HEK293 (cell line): Measurements from ENCODE around the gene KIAA0232.

Source experiments
- FEZF1 ChIP-seq: fragments of 450-650 bp; formaldehyde crosslinking; IDR thresholded peaks from 2 replicates; pipeline ENCODE4 v1.5.1; 2016; ENCODE audit warnings: missing biosample characterization, missing genetic modification characterization
- HOXC10 ChIP-seq: sonication (generic); formaldehyde crosslinking; IDR thresholded peaks from 2 replicates; pipeline ENCODE4 v1.8.1; 2023; ENCODE audit warnings: mild to moderate bottlenecking, missing genetic modification reagents
- HOXD13 ChIP-seq: sonication (generic); formaldehyde crosslinking; IDR thresholded peaks from 2 replicates; pipeline ENCODE4 v1.8.0; 2022; ENCODE audit warnings: missing genetic modification reagents, borderline replicate concordance
- MYNN ChIP-seq: fragments of 450-650 bp; formaldehyde crosslinking; IDR thresholded peaks from 2 replicates; pipeline ENCODE4 v1.5.1; 2016; ENCODE audit warnings: missing biosample characterization, missing genetic modification characterization, borderline replicate concordance
- ZNF223 ChIP-seq: fragments of 450-650 bp; formaldehyde crosslinking; IDR thresholded peaks from 2 replicates; pipeline ENCODE4 v1.5.1; 2016; ENCODE audit warnings: missing biosample characterization, missing genetic modification characterization
- ZNF266 ChIP-seq: fragments of 450-650 bp; formaldehyde crosslinking; IDR thresholded peaks from 2 replicates; pipeline ENCODE4 v1.5.1; 2016; ENCODE audit warnings: missing biosample characterization, missing genetic modification characterization, low read depth
- ZNF394 ChIP-seq: fragments of 450-650 bp; formaldehyde crosslinking; IDR thresholded peaks from 2 replicates; pipeline ENCODE4 v1.5.1; 2016; ENCODE audit warnings: missing biosample characterization, missing genetic modification characterization, mild to moderate bottlenecking, moderate library complexity, borderline replicate concordance
- ZNF48 ChIP-seq: fragments of 450-650 bp; formaldehyde crosslinking; IDR thresholded peaks from 2 replicates; pipeline ENCODE4 v1.5.1; 2016; ENCODE audit warnings: missing biosample characterization, missing genetic modification characterization
- ZNF501 ChIP-seq: fragments of 450-650 bp; formaldehyde crosslinking; IDR thresholded peaks from 2 replicates; pipeline ENCODE4 v1.5.1; 2016; ENCODE audit warnings: missing biosample characterization, missing genetic modification characterization
- ZNF510 ChIP-seq: fragments of 450-650 bp; formaldehyde crosslinking; IDR thresholded peaks from 2 replicates; pipeline ENCODE4 v1.5.1; 2018; ENCODE audit warnings: mild to moderate bottlenecking, missing genetic modification characterization, missing biosample characterization; ENCODE audit not compliant: insufficient replicate concordance
- ZNF549 ChIP-seq: fragments of 450-650 bp; IDR thresholded peaks from 2 replicates; pipeline ENCODE4 v1.5.1; 2018; ENCODE audit warnings: missing biosample characterization, missing genetic modification characterization, mild to moderate bottlenecking, inconsistent platforms, moderate library complexity
- ZNF558 ChIP-seq: fragments of 450-650 bp; formaldehyde crosslinking; IDR thresholded peaks from 2 replicates; pipeline ENCODE4 v1.5.1; 2016; ENCODE audit warnings: missing biosample characterization, missing genetic modification characterization
- ZNF768 ChIP-seq: fragments of 450-650 bp; formaldehyde crosslinking; IDR thresholded peaks from 2 replicates; pipeline ENCODE4 v1.5.1; 2018; ENCODE audit warnings: missing biosample characterization, mild to moderate bottlenecking, missing genetic modification characterization
- ZSCAN16 ChIP-seq: fragments of 450-650 bp; formaldehyde crosslinking; IDR thresholded peaks from 2 replicates; pipeline ENCODE4 v1.5.1; 2016; ENCODE audit warnings: missing biosample characterization, missing genetic modification characterization
- TF ChIP-seq, protein P1 (sequence below): fragments of 450-650 bp; formaldehyde crosslinking; IDR thresholded peaks from 2 replicates; pipeline ENCODE4 v1.5.1; 2016; ENCODE audit warnings: missing biosample characterization, missing genetic modification characterization
- TF ChIP-seq, protein P2 (sequence below): fragments of 450-650 bp; formaldehyde crosslinking; IDR thresholded peaks from 2 replicates; pipeline ENCODE4 v1.5.1; 2016; ENCODE audit warnings: missing biosample characterization, missing genetic modification characterization
- TF ChIP-seq, protein P3 (sequence below): fragments of 450-650 bp; formaldehyde crosslinking; IDR thresholded peaks from 2 replicates; pipeline ENCODE4 v1.5.1; 2017; ENCODE audit warnings: missing biosample characterization, missing genetic modification characterization
- TF ChIP-seq, protein P4 (sequence below): fragments of 450-650 bp; formaldehyde crosslinking; optimal IDR thresholded peaks from 2 replicates; pipeline ENCODE3; 2016; ENCODE audit warnings: missing biosample characterization, mild to moderate bottlenecking, missing genetic modification characterization
- TF ChIP-seq, protein P5 (sequence below): fragments of 450-650 bp; formaldehyde crosslinking; conservative IDR thresholded peaks from 2 replicates; pipeline ENCODE4 v1.5.1; 2016; ENCODE audit warnings: low read depth, missing biosample characterization, missing genetic modification characterization
- TF ChIP-seq, protein P6 (sequence below): fragments of 450-650 bp; formaldehyde crosslinking; IDR thresholded peaks from 2 replicates; pipeline ENCODE4 v1.5.1; 2016; ENCODE audit warnings: missing biosample characterization, missing genetic modification characterization, borderline replicate concordance

KIAA0232 gene

DNA sequence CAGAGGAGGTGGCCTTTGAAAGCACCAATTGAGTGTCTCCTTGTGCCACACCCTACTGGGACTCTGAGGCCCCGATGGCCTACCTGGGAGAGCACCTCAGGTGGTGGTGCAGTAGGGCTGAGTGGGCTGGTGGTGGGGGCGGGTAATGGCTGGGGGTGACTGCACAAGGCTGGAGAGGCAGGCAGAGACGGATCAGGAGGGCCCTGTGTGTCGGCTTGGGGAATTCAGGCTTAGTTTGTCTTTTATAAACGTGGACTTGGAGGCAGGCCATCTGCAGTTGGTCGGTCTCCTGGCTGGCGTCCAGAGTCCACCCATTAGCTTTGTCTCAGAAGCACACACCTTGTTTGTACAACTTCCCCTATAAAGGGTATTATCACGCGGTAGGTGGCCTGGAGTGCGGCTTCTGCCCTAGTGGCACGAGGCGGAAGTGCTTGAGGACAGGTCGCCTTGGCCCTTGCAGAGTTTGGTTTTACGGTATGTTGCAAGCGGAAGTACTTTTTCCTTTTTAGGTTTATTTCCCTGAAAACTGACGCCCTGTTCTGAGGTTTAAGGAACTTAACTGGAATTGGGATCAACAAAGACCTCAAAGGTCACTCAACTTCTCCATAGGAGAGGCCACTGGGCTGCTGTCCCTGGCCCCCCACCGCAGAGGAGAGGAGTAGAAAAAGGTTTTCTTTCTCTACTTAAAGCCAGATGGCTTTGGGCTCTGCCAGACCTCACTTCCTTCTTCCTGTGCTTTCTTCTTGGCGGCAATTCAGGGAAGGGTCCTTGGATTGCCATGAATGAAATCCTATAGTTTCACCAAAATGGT, 135.1 kb downstream of the KIAA0232 start (continued):
- TF ChIP-seq, protein P1, sequence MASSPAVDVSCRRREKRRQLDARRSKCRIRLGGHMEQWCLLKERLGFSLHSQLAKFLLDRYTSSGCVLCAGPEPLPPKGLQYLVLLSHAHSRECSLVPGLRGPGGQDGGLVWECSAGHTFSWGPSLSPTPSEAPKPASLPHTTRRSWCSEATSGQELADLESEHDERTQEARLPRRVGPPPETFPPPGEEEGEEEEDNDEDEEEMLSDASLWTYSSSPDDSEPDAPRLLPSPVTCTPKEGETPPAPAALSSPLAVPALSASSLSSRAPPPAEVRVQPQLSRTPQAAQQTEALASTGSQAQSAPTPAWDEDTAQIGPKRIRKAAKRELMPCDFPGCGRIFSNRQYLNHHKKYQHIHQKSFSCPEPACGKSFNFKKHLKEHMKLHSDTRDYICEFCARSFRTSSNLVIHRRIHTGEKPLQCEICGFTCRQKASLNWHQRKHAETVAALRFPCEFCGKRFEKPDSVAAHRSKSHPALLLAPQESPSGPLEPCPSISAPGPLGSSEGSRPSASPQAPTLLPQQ (tag by site-specific recombination) = no peak
- no peak for TF ChIP-seq ZNF266 (tag by site-specific recombination)
- TF ChIP-seq MYNN (tag by site-specific recombination) = no peak
- no peak for TF ChIP-seq ZSCAN16 (tag by site-specific recombination)
- TF ChIP-seq, protein P2, sequence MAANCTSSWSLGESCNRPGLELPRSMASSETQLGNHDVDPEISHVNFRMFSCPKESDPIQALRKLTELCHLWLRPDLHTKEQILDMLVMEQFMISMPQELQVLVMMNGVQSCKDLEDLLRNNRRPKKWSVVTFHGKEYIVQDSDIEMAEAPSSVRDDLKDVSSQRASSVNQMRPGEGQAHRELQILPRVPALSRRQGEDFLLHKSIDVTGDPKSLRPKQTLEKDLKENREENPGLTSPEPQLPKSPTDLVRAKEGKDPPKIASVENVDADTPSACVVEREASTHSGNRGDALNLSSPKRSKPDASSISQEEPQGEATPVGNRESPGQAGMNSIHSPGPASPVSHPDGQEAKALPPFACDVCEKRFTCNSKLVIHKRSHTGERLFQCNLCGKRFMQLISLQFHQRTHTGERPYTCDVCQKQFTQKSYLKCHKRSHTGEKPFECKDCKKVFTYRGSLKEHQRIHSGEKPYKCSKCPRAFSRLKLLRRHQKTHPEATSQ (tag by site-specific recombination) = no peak
- no peak for TF ChIP-seq ZNF549 (tag by site-specific recombination)
- no peak for TF ChIP-seq ZNF48
- TF ChIP-seq, protein P3, sequence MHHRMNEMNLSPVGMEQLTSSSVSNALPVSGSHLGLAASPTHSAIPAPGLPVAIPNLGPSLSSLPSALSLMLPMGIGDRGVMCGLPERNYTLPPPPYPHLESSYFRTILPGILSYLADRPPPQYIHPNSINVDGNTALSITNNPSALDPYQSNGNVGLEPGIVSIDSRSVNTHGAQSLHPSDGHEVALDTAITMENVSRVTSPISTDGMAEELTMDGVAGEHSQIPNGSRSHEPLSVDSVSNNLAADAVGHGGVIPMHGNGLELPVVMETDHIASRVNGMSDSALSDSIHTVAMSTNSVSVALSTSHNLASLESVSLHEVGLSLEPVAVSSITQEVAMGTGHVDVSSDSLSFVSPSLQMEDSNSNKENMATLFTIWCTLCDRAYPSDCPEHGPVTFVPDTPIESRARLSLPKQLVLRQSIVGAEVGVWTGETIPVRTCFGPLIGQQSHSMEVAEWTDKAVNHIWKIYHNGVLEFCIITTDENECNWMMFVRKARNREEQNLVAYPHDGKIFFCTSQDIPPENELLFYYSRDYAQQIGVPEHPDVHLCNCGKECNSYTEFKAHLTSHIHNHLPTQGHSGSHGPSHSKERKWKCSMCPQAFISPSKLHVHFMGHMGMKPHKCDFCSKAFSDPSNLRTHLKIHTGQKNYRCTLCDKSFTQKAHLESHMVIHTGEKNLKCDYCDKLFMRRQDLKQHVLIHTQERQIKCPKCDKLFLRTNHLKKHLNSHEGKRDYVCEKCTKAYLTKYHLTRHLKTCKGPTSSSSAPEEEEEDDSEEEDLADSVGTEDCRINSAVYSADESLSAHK = peak; percentile 38; the same call in 1 of the 2 replicates
- TF ChIP-seq, protein P4, sequence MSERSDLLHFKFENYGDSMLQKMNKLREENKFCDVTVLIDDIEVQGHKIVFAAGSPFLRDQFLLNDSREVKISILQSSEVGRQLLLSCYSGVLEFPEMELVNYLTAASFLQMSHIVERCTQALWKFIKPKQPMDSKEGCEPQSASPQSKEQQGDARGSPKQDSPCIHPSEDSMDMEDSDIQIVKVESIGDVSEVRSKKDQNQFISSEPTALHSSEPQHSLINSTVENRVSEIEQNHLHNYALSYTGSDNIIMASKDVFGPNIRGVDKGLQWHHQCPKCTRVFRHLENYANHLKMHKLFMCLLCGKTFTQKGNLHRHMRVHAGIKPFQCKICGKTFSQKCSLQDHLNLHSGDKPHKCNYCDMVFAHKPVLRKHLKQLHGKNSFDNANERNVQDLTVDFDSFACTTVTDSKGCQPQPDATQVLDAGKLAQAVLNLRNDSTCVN (tag by site-specific recombination) = no peak
- TF ChIP-seq, protein P5, sequence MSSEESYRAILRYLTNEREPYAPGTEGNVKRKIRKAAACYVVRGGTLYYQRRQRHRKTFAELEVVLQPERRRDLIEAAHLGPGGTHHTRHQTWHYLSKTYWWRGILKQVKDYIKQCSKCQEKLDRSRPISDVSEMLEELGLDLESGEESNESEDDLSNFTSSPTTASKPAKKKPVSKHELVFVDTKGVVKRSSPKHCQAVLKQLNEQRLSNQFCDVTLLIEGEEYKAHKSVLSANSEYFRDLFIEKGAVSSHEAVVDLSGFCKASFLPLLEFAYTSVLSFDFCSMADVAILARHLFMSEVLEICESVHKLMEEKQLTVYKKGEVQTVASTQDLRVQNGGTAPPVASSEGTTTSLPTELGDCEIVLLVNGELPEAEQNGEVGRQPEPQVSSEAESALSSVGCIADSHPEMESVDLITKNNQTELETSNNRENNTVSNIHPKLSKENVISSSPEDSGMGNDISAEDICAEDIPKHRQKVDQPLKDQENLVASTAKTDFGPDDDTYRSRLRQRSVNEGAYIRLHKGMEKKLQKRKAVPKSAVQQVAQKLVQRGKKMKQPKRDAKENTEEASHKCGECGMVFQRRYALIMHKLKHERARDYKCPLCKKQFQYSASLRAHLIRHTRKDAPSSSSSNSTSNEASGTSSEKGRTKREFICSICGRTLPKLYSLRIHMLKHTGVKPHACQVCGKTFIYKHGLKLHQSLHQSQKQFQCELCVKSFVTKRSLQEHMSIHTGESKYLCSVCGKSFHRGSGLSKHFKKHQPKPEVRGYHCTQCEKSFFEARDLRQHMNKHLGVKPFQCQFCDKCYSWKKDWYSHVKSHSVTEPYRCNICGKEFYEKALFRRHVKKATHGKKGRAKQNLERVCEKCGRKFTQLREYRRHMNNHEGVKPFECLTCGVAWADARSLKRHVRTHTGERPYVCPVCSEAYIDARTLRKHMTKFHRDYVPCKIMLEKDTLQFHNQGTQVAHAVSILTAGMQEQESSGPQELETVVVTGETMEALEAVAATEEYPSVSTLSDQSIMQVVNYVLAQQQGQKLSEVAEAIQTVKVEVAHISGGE (tag by site-specific recombination) = 0 out of 2 replicates have a peak, but pooled peaks have one; percentile 22
- peak; percentile 77 for TF ChIP-seq FEZF1 (tag by site-specific recombination)
- no peak for TF ChIP-seq ZNF394 (tag by site-specific recombination)
- no peak for TF ChIP-seq ZNF501 (tag by site-specific recombination)
- 0 out of 2 replicates have a peak, but pooled peaks have one; percentile 28 for TF ChIP-seq HOXD13
- TF ChIP-seq, protein P6, sequence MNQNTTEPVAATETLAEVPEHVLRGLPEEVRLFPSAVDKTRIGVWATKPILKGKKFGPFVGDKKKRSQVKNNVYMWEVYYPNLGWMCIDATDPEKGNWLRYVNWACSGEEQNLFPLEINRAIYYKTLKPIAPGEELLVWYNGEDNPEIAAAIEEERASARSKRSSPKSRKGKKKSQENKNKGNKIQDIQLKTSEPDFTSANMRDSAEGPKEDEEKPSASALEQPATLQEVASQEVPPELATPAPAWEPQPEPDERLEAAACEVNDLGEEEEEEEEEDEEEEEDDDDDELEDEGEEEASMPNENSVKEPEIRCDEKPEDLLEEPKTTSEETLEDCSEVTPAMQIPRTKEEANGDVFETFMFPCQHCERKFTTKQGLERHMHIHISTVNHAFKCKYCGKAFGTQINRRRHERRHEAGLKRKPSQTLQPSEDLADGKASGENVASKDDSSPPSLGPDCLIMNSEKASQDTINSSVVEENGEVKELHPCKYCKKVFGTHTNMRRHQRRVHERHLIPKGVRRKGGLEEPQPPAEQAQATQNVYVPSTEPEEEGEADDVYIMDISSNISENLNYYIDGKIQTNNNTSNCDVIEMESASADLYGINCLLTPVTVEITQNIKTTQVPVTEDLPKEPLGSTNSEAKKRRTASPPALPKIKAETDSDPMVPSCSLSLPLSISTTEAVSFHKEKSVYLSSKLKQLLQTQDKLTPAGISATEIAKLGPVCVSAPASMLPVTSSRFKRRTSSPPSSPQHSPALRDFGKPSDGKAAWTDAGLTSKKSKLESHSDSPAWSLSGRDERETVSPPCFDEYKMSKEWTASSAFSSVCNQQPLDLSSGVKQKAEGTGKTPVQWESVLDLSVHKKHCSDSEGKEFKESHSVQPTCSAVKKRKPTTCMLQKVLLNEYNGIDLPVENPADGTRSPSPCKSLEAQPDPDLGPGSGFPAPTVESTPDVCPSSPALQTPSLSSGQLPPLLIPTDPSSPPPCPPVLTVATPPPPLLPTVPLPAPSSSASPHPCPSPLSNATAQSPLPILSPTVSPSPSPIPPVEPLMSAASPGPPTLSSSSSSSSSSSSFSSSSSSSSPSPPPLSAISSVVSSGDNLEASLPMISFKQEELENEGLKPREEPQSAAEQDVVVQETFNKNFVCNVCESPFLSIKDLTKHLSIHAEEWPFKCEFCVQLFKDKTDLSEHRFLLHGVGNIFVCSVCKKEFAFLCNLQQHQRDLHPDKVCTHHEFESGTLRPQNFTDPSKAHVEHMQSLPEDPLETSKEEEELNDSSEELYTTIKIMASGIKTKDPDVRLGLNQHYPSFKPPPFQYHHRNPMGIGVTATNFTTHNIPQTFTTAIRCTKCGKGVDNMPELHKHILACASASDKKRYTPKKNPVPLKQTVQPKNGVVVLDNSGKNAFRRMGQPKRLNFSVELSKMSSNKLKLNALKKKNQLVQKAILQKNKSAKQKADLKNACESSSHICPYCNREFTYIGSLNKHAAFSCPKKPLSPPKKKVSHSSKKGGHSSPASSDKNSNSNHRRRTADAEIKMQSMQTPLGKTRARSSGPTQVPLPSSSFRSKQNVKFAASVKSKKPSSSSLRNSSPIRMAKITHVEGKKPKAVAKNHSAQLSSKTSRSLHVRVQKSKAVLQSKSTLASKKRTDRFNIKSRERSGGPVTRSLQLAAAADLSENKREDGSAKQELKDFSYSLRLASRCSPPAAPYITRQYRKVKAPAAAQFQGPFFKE = no peak
- no peak for TF ChIP-seq ZNF510 (tag by site-specific recombination)
- no peak for TF ChIP-seq ZNF768
- no peak for TF ChIP-seq ZNF558 (tag by site-specific recombination)
- TF ChIP-seq HOXC10 (CRISPR knock-in tag) = no peak
- no peak for TF ChIP-seq ZNF223
